HEK293 (cell line): ENCODE data around the gene FAM171A2.

Experiments used
- BCL11A ChIP-seq: fragments of 450-650 bp; formaldehyde crosslinking; IDR thresholded peaks from 2 replicates; pipeline ENCODE4 v1.5.1; 2016; ENCODE audit warnings: low read depth, missing biosample characterization, missing genetic modification characterization
- GFI1B ChIP-seq: fragments of 450-650 bp; formaldehyde crosslinking; IDR thresholded peaks from 2 replicates; pipeline ENCODE4 v1.5.1; 2016; ENCODE audit warnings: missing biosample characterization, missing genetic modification characterization
- GLI4 ChIP-seq: fragments of 450-650 bp; formaldehyde crosslinking; IDR thresholded peaks from 2 replicates; pipeline ENCODE4 v1.5.1; 2016; ENCODE audit warnings: missing biosample characterization, missing genetic modification characterization
- KLF7 ChIP-seq: fragments of 450-650 bp; formaldehyde crosslinking; IDR thresholded peaks from 2 replicates; pipeline ENCODE4 v1.5.1; 2016; ENCODE audit warnings: missing biosample characterization, missing genetic modification characterization, borderline replicate concordance
- MYNN ChIP-seq: fragments of 450-650 bp; formaldehyde crosslinking; IDR thresholded peaks from 2 replicates; pipeline ENCODE4 v1.5.1; 2016; ENCODE audit warnings: missing biosample characterization, missing genetic modification characterization, borderline replicate concordance
- SCRT1 ChIP-seq: fragments of 450-650 bp; formaldehyde crosslinking; IDR thresholded peaks from 2 replicates; pipeline ENCODE4 v1.5.1; 2016; ENCODE audit warnings: missing biosample characterization, missing genetic modification characterization, borderline replicate concordance
- YY1 ChIP-seq: fragments of 450-650 bp; formaldehyde crosslinking; IDR thresholded peaks from 2 replicates; pipeline ENCODE4 v1.5.1; 2018; ENCODE audit warnings: missing biosample characterization, missing genetic modification characterization
- YY2 ChIP-seq: fragments of 450-650 bp; formaldehyde crosslinking; IDR thresholded peaks from 2 replicates; pipeline ENCODE4 v1.5.1; 2016; ENCODE audit warnings: missing biosample characterization, missing genetic modification characterization
- ZBTB21 ChIP-seq: fragments of 450-650 bp; formaldehyde crosslinking; IDR thresholded peaks from 2 replicates; pipeline ENCODE4 v1.5.1; 2017; ENCODE audit warnings: missing biosample characterization, missing genetic modification characterization
- ZFHX2 ChIP-seq: fragments of 450-650 bp; formaldehyde crosslinking; conservative IDR thresholded peaks from 2 replicates; pipeline ENCODE4 v1.5.1; 2016; ENCODE audit warnings: missing biosample characterization, missing genetic modification characterization
- ZNF146 ChIP-seq: fragments of 450-650 bp; formaldehyde crosslinking; IDR thresholded peaks from 2 replicates; pipeline ENCODE4 v1.5.1; 2016; ENCODE audit warnings: missing biosample characterization, missing genetic modification characterization
- ZNF19 ChIP-seq: fragments of 450-650 bp; formaldehyde crosslinking; IDR thresholded peaks from 2 replicates; pipeline ENCODE4; 2016; ENCODE audit warnings: missing biosample characterization, missing genetic modification characterization, low read depth
- ZNF211 ChIP-seq: fragments of 450-650 bp; formaldehyde crosslinking; IDR thresholded peaks from 2 replicates; pipeline ENCODE4 v1.5.1; 2016; ENCODE audit warnings: low read depth, missing biosample characterization, missing genetic modification characterization
- ZNF24 ChIP-seq: fragments of 450-650 bp; formaldehyde crosslinking; IDR thresholded peaks from 2 replicates; pipeline ENCODE4 v1.5.1; 2016; ENCODE audit warnings: missing biosample characterization, missing genetic modification characterization
- ZNF302 ChIP-seq: fragments of 450-650 bp; formaldehyde crosslinking; IDR thresholded peaks from 2 replicates; pipeline ENCODE4 v1.5.1; 2016; ENCODE audit warnings: missing biosample characterization, missing genetic modification characterization, low read depth
- ZNF558 ChIP-seq: fragments of 450-650 bp; formaldehyde crosslinking; IDR thresholded peaks from 2 replicates; pipeline ENCODE4 v1.5.1; 2016; ENCODE audit warnings: missing biosample characterization, missing genetic modification characterization
- ZNF664 ChIP-seq: fragments of 450-650 bp; formaldehyde crosslinking; IDR thresholded peaks from 2 replicates; pipeline ENCODE4 v1.5.1; 2016; ENCODE audit warnings: missing biosample characterization, missing genetic modification characterization
- ZNF677 ChIP-seq: fragments of 450-650 bp; IDR thresholded peaks from 2 replicates; pipeline ENCODE4 v1.5.0; 2018; ENCODE audit warnings: missing biosample characterization, mild to moderate bottlenecking, missing genetic modification characterization, moderate library complexity
- ZNF707 ChIP-seq: fragments of 450-650 bp; formaldehyde crosslinking; IDR thresholded peaks from 2 replicates; pipeline ENCODE4 v1.5.1; 2016; ENCODE audit warnings: missing biosample characterization, missing genetic modification characterization
- ZNF768 ChIP-seq: fragments of 450-650 bp; formaldehyde crosslinking; IDR thresholded peaks from 2 replicates; pipeline ENCODE4 v1.5.1; 2018; ENCODE audit warnings: missing biosample characterization, mild to moderate bottlenecking, missing genetic modification characterization
- ZNF785 ChIP-seq: fragments of 450-650 bp; formaldehyde crosslinking; IDR thresholded peaks from 2 replicates; pipeline ENCODE4 v1.5.1; 2016; ENCODE audit warnings: missing biosample characterization, missing genetic modification characterization
- ZNF837 ChIP-seq: fragments of 450-650 bp; formaldehyde crosslinking; IDR thresholded peaks from 2 replicates; pipeline ENCODE4 v1.5.1; 2016; ENCODE audit warnings: missing biosample characterization, missing genetic modification characterization
- ZNF843 ChIP-seq: fragments of 450-650 bp; formaldehyde crosslinking; IDR thresholded peaks from 2 replicates; pipeline ENCODE4 v1.5.1; 2016; ENCODE audit warnings: missing biosample characterization, missing genetic modification characterization
- ZSCAN16 ChIP-seq: fragments of 450-650 bp; formaldehyde crosslinking; IDR thresholded peaks from 2 replicates; pipeline ENCODE4 v1.5.1; 2016; ENCODE audit warnings: missing biosample characterization, missing genetic modification characterization
- ZXDB ChIP-seq: fragments of 450-650 bp; formaldehyde crosslinking; IDR thresholded peaks from 2 replicates; pipeline ENCODE4 v1.5.1; 2016; ENCODE audit warnings: missing biosample characterization, missing genetic modification characterization
- TF ChIP-seq, protein P1 (sequence below): fragments of 450-650 bp; formaldehyde crosslinking; IDR thresholded peaks from 2 replicates; pipeline ENCODE4 v1.5.1; 2016; ENCODE audit warnings: missing biosample characterization, missing genetic modification characterization, borderline replicate concordance
- TF ChIP-seq, protein P2 (sequence below): fragments of 450-650 bp; formaldehyde crosslinking; IDR thresholded peaks from 2 replicates; pipeline ENCODE4 v1.5.1; 2017; ENCODE audit warnings: missing biosample characterization, missing genetic modification characterization
- TF ChIP-seq, protein P3 (sequence below): fragments of 450-650 bp; formaldehyde crosslinking; IDR thresholded peaks from 2 replicates; pipeline ENCODE4 v1.5.1; 2016; ENCODE audit warnings: missing biosample characterization, missing genetic modification characterization
- TF ChIP-seq, protein P4 (sequence below): fragments of 450-650 bp; formaldehyde crosslinking; IDR thresholded peaks from 2 replicates; pipeline ENCODE4 v1.5.1; 2016; ENCODE audit warnings: missing biosample characterization, missing genetic modification characterization
- TF ChIP-seq, protein P5 (sequence below): fragments of 450-650 bp; formaldehyde crosslinking; IDR thresholded peaks from 2 replicates; pipeline ENCODE4 v1.5.1; 2016; ENCODE audit warnings: missing biosample characterization, missing genetic modification characterization

FAM171A2 gene

DNA sequence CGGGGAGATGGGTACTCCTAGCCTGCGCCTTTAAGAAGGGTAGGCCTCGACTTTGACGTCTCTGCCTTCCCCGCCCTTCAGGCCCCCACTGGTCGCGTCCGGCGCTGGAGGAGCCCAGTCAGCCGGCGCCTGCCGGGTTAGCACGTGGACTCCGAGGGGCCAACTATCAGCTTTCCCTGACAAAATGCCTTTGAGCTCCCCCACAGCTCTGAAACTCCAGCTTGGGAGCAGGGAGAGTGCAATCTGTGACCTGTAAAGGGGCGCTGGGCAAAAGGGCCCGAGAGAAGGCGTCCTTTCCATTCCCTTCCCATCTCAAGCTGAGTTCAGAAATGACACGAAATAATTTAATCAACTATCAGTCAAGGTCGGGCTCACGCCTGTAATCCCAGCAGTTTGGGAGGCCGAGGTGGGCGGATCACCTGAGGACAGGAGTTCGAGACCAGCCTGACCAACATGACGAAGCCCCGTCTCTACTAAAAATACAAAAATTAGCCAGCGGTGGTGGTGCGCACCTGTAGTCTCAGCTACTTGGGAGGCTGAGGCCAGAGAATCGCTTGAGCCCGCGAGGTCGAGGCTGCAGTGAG, 36.7 kb downstream of the FAM171A2 start (continued):
- TF ChIP-seq, protein P1, sequence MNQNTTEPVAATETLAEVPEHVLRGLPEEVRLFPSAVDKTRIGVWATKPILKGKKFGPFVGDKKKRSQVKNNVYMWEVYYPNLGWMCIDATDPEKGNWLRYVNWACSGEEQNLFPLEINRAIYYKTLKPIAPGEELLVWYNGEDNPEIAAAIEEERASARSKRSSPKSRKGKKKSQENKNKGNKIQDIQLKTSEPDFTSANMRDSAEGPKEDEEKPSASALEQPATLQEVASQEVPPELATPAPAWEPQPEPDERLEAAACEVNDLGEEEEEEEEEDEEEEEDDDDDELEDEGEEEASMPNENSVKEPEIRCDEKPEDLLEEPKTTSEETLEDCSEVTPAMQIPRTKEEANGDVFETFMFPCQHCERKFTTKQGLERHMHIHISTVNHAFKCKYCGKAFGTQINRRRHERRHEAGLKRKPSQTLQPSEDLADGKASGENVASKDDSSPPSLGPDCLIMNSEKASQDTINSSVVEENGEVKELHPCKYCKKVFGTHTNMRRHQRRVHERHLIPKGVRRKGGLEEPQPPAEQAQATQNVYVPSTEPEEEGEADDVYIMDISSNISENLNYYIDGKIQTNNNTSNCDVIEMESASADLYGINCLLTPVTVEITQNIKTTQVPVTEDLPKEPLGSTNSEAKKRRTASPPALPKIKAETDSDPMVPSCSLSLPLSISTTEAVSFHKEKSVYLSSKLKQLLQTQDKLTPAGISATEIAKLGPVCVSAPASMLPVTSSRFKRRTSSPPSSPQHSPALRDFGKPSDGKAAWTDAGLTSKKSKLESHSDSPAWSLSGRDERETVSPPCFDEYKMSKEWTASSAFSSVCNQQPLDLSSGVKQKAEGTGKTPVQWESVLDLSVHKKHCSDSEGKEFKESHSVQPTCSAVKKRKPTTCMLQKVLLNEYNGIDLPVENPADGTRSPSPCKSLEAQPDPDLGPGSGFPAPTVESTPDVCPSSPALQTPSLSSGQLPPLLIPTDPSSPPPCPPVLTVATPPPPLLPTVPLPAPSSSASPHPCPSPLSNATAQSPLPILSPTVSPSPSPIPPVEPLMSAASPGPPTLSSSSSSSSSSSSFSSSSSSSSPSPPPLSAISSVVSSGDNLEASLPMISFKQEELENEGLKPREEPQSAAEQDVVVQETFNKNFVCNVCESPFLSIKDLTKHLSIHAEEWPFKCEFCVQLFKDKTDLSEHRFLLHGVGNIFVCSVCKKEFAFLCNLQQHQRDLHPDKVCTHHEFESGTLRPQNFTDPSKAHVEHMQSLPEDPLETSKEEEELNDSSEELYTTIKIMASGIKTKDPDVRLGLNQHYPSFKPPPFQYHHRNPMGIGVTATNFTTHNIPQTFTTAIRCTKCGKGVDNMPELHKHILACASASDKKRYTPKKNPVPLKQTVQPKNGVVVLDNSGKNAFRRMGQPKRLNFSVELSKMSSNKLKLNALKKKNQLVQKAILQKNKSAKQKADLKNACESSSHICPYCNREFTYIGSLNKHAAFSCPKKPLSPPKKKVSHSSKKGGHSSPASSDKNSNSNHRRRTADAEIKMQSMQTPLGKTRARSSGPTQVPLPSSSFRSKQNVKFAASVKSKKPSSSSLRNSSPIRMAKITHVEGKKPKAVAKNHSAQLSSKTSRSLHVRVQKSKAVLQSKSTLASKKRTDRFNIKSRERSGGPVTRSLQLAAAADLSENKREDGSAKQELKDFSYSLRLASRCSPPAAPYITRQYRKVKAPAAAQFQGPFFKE (tag by site-specific recombination) = no peak
- TF ChIP-seq YY1 = no peak
- no peak for TF ChIP-seq SCRT1
- TF ChIP-seq ZFHX2 (tag by site-specific recombination) = peak; percentile 61; the same call in 1 of the 2 replicates
- no peak for TF ChIP-seq ZSCAN16
- TF ChIP-seq ZNF707 (tag by site-specific recombination) = no peak
- TF ChIP-seq ZNF837 = no peak
- no peak for TF ChIP-seq ZNF677 (tag by site-specific recombination)
- no peak for TF ChIP-seq ZNF558
- TF ChIP-seq, protein P2, sequence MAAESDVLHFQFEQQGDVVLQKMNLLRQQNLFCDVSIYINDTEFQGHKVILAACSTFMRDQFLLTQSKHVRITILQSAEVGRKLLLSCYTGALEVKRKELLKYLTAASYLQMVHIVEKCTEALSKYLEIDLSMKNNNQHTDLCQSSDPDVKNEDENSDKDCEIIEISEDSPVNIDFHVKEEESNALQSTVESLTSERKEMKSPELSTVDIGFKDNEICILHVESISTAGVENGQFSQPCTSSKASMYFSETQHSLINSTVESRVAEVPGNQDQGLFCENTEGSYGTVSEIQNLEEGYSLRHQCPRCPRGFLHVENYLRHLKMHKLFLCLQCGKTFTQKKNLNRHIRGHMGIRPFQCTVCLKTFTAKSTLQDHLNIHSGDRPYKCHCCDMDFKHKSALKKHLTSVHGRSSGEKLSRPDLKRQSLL = peak; percentile 9; the same call in 1 of the 2 replicates
- peak; percentile 14; the same call in 1 of the 2 replicates for TF ChIP-seq ZXDB (tag by site-specific recombination)
- TF ChIP-seq GFI1B (tag by site-specific recombination) = no peak
- no peak for TF ChIP-seq ZNF211 (tag by site-specific recombination)
- no peak for TF ChIP-seq ZBTB21 (tag by site-specific recombination)
- TF ChIP-seq ZNF785 (tag by site-specific recombination) = no peak
- TF ChIP-seq BCL11A (tag by site-specific recombination) = no peak
- TF ChIP-seq ZNF302 (tag by site-specific recombination) = no peak
- TF ChIP-seq, protein P3, sequence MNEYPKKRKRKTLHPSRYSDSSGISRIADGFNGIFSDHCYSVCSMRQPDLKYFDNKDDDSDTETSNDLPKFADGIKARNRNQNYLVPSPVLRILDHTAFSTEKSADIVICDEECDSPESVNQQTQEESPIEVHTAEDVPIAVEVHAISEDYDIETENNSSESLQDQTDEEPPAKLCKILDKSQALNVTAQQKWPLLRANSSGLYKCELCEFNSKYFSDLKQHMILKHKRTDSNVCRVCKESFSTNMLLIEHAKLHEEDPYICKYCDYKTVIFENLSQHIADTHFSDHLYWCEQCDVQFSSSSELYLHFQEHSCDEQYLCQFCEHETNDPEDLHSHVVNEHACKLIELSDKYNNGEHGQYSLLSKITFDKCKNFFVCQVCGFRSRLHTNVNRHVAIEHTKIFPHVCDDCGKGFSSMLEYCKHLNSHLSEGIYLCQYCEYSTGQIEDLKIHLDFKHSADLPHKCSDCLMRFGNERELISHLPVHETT (tag by site-specific recombination) = no peak
- TF ChIP-seq KLF7 (tag by site-specific recombination) = no peak
- TF ChIP-seq ZNF768 (tag by site-specific recombination) = no peak
- TF ChIP-seq, protein P4, sequence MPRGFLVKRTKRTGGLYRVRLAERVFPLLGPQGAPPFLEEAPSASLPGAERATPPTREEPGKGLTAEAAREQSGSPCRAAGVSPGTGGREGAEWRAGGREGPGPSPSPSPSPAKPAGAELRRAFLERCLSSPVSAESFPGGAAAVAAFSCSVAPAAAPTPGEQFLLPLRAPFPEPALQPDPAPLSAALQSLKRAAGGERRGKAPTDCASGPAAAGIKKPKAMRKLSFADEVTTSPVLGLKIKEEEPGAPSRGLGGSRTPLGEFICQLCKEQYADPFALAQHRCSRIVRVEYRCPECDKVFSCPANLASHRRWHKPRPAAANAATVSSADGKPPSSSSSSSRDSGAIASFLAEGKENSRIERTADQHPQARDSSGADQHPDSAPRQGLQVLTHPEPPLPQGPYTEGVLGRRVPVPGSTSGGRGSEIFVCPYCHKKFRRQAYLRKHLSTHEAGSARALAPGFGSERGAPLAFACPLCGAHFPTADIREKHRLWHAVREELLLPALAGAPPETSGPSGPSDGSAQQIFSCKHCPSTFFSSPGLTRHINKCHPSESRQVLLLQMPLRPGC (tag by site-specific recombination) = no peak
- TF ChIP-seq GLI4 = no peak
- TF ChIP-seq, protein P5, sequence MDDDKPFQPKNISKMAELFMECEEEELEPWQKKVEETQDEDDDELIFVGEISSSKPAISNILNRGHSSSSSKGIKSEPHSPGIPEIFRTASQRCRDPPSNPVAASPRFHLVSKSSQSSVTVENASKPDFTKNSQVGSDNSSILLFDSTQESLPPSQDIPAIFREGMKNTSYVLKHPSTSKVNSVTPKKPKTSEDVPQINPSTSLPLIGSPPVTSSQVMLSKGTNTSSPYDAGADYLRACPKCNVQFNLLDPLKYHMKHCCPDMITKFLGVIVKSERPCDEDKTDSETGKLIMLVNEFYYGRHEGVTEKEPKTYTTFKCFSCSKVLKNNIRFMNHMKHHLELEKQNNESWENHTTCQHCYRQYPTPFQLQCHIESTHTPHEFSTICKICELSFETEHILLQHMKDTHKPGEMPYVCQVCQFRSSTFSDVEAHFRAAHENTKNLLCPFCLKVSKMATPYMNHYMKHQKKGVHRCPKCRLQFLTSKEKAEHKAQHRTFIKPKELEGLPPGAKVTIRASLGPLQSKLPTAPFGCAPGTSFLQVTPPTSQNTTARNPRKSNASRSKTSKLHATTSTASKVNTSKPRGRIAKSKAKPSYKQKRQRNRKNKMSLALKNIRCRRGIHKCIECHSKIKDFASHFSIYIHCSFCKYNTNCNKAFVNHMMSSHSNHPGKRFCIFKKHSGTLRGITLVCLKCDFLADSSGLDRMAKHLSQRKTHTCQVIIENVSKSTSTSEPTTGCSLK (tag by site-specific recombination) = no peak
- TF ChIP-seq ZNF146 (tag by site-specific recombination) = no peak
- TF ChIP-seq YY2 (tag by site-specific recombination) = no peak
- TF ChIP-seq ZNF843 (tag by site-specific recombination) = no peak
- TF ChIP-seq ZNF19 (tag by site-specific recombination) = no peak
- no peak for TF ChIP-seq ZNF664
- no peak for TF ChIP-seq MYNN (tag by site-specific recombination)
- no peak for TF ChIP-seq ZNF24 (tag by site-specific recombination)
